Mucosa of stomach (tissue), 1 donor: ENCODE data around the gene EOLA1.

Source experiments
- H3K27me3 ChIP-seq: one replicate; pipeline ENCODE4 v1.7.0; 2013; ENCODE audit warnings: mild to moderate bottlenecking, low read length; ENCODE audit not compliant: control insufficient read depth, insufficient read depth
- H3K36me3 ChIP-seq: one replicate; pipeline ENCODE4 v1.7.0; 2013; ENCODE audit warnings: low read length; ENCODE audit not compliant: control insufficient read depth, insufficient read depth
- H3K4me1 ChIP-seq: one replicate; pipeline ENCODE4 v1.7.0; 2013; ENCODE audit warnings: mild to moderate bottlenecking, low read length; ENCODE audit not compliant: control insufficient read depth, insufficient read depth
- H3K4me3 ChIP-seq: one replicate; pipeline ENCODE4 v1.7.0; 2013; ENCODE audit warnings: low read length
- H3K9ac ChIP-seq: one replicate; pipeline ENCODE4 v1.7.0; 2013; ENCODE audit warnings: mild to moderate bottlenecking, low read length, moderate library complexity
- H3K9me3 ChIP-seq: one replicate; pipeline ENCODE4 v1.7.0; 2013; ENCODE audit warnings: mild to moderate bottlenecking, low read length, moderate library complexity; ENCODE audit not compliant: control insufficient read depth
- donor health status: Pancreatic carcinoma.

EOLA1 gene

GRCh38 chrX:149504226-149504914 lies 36.4 kb upstream of the EOLA1 start:
- H3K9me3 ChIP-seq, result no peaks in the 10 kb centered on the region
- peaks cover 11% of the 10 kb centered on the region for H3K4me1 ChIP-seq
- H3K36me3 ChIP-seq, result no peaks in the 10 kb centered on the region
- H3K4me3 ChIP-seq, result peak overlapping the region; percentile 19
- peaks cover 6% of the 10 kb centered on the region for H3K27me3 ChIP-seq
- H3K9ac ChIP-seq, result peak overlapping the region; percentile 84

- no peaks in the 10 kb centered on the region for H3K36me3 ChIP-seq
- peak within 1 kb of the TSS; percentile 19 for H3K4me3 ChIP-seq
- H3K4me1 ChIP-seq, result peaks cover 11% of the 10 kb centered on the region
- no peaks in the 10 kb centered on the region for H3K9me3 ChIP-seq
- H3K9ac ChIP-seq, result peak within 1 kb of the TSS; percentile 84
- peaks cover 12% of the 10 kb centered on the region for H3K27me3 ChIP-seq
Observed at GRCh38 chrX:149504915-149505651, 35.7 kb upstream of the EOLA1 start, which contains the start of gene IDS. IDS (minus strand) TSS chrX:149505306; CDS start chrX:149505137, 169 bp downstream.

GRCh38 chrX:149505671-149506070 lies 35.1 kb upstream of the EOLA1 start:
- Histone ChIP-seq H3K27me3 (peaks cover 12% of the 10 kb centered on the region), H3K36me3 (no peaks in the 10 kb centered on the region), H3K4me3 (no peak overlapping the region), H3K9me3 (no peaks in the 10 kb centered on the region), H3K4me1 (peaks cover 11% of the 10 kb centered on the region), H3K9ac (peak overlapping the region; percentile 84)

- Histone ChIP-seq H3K9ac (no peak overlapping the region), H3K27me3 (peaks cover 12% of the 10 kb centered on the region), H3K4me1 (peaks cover 11% of the 10 kb centered on the region), H3K36me3 (no peaks in the 10 kb centered on the region), H3K4me3 (no peak overlapping the region), H3K9me3 (no peaks in the 10 kb centered on the region)
Observed at GRCh38 chrX:149506349-149506748, 34.5 kb upstream of the EOLA1 start.

GRCh38 chrX:149508467-149508866 lies 32.3 kb upstream of the EOLA1 start:
- Histone ChIP-seq H3K27me3 (peaks cover 12% of the 10 kb centered on the region), H3K9me3 (no peaks in the 10 kb centered on the region), H3K4me3 (no peak overlapping the region), H3K9ac (no peak overlapping the region), H3K36me3 (no peaks in the 10 kb centered on the region), H3K4me1 (peaks cover 11% of the 10 kb centered on the region)

GRCh38 chrX:149510386-149510785 lies 30.4 kb upstream of the EOLA1 start:
- Histone ChIP-seq H3K9me3 (no peaks in the 10 kb centered on the region), H3K27me3 (peaks cover 12% of the 10 kb centered on the region), H3K4me1 (peaks cover 3% of the 10 kb centered on the region), H3K36me3 (no peaks in the 10 kb centered on the region), H3K9ac (no peak overlapping the region), H3K4me3 (no peak overlapping the region)

GRCh38 chrX:149511081-149511480 lies 29.7 kb upstream of the EOLA1 start:
- H3K4me3 ChIP-seq, result no peak overlapping the region
- no peaks in the 10 kb centered on the region for H3K36me3 ChIP-seq
- no peaks in the 10 kb centered on the region for H3K9me3 ChIP-seq
- peaks cover 12% of the 10 kb centered on the region for H3K27me3 ChIP-seq
- no peaks in the 10 kb centered on the region for H3K4me1 ChIP-seq
- H3K9ac ChIP-seq, result no peak overlapping the region

GRCh38 chrX:149512225-149512885 lies 28.5 kb upstream of the EOLA1 start:
- Histone ChIP-seq H3K27me3 (peaks cover 12% of the 10 kb centered on the region), H3K4me1 (no peaks in the 10 kb centered on the region), H3K4me3 (no peak overlapping the region), H3K36me3 (no peaks in the 10 kb centered on the region), H3K9ac (no peak overlapping the region), H3K9me3 (no peaks in the 10 kb centered on the region)

GRCh38 chrX:149513825-149514428 lies 26.9 kb upstream of the EOLA1 start:
- Histone ChIP-seq H3K9me3 (no peaks in the 10 kb centered on the region), H3K27me3 (peaks cover 10% of the 10 kb centered on the region), H3K4me1 (no peaks in the 10 kb centered on the region), H3K4me3 (no peak overlapping the region), H3K36me3 (no peaks in the 10 kb centered on the region), H3K9ac (no peak overlapping the region)

- H3K9ac ChIP-seq, result no peak overlapping the region
- H3K4me1 ChIP-seq, result no peaks in the 10 kb centered on the region
- no peaks in the 10 kb centered on the region for H3K9me3 ChIP-seq
- no peaks in the 10 kb centered on the region for H3K36me3 ChIP-seq
- no peaks in the 10 kb centered on the region for H3K27me3 ChIP-seq
- H3K4me3 ChIP-seq, result no peak overlapping the region
Observed at GRCh38 chrX:149515954-149516602, 24.7 kb upstream of the EOLA1 start.

GRCh38 chrX:149516604-149517003 lies 24.2 kb upstream of the EOLA1 start:
- Histone ChIP-seq H3K9me3 (no peaks in the 10 kb centered on the region), H3K27me3 (no peaks in the 10 kb centered on the region), H3K9ac (no peak overlapping the region), H3K4me3 (no peak overlapping the region), H3K36me3 (no peaks in the 10 kb centered on the region), H3K4me1 (no peaks in the 10 kb centered on the region)
